ENCODE data around the gene HERPUD2.

DNA sequence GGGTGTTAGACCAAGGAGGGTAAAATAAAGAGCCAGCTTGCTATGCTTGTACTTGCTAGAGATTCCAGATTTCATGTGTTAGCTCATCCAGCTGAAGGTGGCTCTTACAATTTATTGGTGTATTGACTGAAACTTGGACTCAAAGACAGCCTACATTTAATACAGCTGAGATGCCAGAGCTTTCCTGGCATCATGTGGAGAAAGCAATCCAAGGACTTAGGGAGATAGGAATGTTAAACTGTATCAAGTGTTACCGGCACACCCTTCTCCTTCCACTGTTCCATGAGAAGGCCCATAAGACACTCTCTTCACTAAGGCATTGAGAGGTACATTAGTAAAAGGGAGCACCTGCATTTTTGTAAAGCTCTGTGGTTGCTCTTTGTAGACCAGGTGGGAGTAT, 9.3 kb upstream of the HERPUD2 start:
- TF ChIP-seq EZH2 (IDR thresholded peaks at IDR 0.05; ENCODE audit: low read length): no peak
- TF ChIP-seq, protein P1, sequence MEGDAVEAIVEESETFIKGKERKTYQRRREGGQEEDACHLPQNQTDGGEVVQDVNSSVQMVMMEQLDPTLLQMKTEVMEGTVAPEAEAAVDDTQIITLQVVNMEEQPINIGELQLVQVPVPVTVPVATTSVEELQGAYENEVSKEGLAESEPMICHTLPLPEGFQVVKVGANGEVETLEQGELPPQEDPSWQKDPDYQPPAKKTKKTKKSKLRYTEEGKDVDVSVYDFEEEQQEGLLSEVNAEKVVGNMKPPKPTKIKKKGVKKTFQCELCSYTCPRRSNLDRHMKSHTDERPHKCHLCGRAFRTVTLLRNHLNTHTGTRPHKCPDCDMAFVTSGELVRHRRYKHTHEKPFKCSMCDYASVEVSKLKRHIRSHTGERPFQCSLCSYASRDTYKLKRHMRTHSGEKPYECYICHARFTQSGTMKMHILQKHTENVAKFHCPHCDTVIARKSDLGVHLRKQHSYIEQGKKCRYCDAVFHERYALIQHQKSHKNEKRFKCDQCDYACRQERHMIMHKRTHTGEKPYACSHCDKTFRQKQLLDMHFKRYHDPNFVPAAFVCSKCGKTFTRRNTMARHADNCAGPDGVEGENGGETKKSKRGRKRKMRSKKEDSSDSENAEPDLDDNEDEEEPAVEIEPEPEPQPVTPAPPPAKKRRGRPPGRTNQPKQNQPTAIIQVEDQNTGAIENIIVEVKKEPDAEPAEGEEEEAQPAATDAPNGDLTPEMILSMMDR (optimal IDR thresholded peaks at IDR 0.05 in 1 of 3, IDR thresholded peaks at IDR 0.05 in 1 of 3, conservative IDR thresholded peaks at IDR 0.05 in 1 of 3; ENCODE audit: extremely low read depth in 1 of 3, insufficient read depth in 2 of 3, low read length in 3 of 3): no peak
